ENCODE measurements around the gene CEP85.

DNA sequence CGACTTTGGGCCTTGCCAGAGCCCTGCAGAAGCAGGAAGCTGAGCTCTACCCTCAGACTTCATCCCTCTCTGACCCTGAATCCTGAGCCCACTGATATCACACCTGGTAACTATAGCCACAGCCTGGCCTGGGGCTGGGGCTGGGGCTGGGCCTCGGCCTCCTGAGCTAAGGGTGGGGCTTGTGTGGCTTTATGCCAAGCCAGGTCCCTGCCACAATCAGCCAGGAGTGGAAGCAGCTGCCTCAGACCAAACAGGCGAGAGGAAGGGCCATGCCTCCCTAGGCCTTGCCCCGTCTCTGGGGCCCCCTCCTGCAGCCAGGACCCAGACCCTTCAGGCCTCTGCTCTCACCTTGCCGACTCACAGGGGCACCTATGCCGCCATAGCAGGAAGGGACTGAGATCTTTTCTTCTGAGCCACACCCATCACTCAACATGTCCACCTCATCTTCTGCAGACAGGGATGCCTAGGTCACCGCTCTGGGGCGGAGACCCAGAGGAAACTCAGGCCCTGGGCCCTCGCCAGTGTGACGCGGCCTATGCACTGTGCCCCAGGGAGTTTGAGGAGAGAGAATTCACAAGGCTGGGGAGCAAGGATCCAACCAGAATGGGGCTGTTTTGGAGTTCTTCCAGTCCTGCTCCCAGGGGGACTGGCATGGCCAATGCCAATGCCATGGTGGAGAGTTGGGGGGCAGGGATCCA, 66.7 kb downstream of the CEP85 start:
- TF ChIP-seq, protein P1, sequence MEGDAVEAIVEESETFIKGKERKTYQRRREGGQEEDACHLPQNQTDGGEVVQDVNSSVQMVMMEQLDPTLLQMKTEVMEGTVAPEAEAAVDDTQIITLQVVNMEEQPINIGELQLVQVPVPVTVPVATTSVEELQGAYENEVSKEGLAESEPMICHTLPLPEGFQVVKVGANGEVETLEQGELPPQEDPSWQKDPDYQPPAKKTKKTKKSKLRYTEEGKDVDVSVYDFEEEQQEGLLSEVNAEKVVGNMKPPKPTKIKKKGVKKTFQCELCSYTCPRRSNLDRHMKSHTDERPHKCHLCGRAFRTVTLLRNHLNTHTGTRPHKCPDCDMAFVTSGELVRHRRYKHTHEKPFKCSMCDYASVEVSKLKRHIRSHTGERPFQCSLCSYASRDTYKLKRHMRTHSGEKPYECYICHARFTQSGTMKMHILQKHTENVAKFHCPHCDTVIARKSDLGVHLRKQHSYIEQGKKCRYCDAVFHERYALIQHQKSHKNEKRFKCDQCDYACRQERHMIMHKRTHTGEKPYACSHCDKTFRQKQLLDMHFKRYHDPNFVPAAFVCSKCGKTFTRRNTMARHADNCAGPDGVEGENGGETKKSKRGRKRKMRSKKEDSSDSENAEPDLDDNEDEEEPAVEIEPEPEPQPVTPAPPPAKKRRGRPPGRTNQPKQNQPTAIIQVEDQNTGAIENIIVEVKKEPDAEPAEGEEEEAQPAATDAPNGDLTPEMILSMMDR (IDR thresholded peaks at IDR 0.05), result no peak
- no peak for TF ChIP-seq POLR2A (IDR thresholded peaks at IDR 0.05)

Data from esophagus squamous epithelium (tissue), 4 donors.